GM18870 (cell line): ENCODE data around the gene EXD3.
"Not testable (repeated sequence)": the region's sequence is repeated elsewhere in the genome, so short reads cannot be mapped to it uniquely, and the experiment has no call there.

Experiments
- ATAC-seq: cut with Tn5 transposase; IDR thresholded peaks from one replicate; pipeline ENCODE4 v1.9.1; 2021; ENCODE audit warnings: moderate library complexity; ENCODE audit not compliant: unreplicated experiment

EXD3 gene

DNA sequence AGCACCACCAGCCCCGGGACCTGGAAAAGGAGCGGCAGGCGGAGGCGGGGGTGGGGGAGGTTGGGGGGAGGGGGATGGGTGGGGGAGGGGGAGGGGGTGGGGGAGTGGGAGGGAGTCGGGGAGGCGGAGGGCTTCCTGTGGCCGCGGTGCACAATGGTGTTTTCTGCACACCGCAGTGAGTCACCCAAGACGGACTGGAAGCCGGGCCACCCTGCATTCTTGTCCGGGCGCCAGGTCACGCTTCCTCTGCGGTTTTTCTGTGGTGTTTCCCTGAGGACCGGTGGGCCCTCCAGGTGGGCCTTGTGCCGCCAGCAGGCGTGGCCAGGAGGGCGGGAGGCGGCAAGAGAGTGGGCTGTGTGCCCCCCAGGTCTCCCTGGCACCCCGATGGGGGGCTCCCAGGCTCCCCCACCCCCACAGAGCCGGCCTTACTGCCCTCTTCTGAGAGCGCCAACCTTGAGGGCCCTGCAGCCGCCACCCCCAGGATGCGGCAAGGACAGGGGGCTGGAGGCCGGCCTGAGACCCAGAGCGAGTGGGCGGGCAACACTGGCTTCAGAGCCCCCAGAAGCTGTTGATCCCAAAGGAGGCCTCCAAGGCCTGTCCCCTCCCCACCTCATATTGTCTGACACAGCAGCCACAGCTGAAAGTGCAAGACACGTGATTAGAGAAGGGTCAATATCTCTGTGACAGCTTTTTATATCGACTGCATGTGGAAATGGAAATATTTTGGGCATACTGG lies 11.1 kb downstream of the EXD3 start:
- ATAC-seq = no peak

DNA sequence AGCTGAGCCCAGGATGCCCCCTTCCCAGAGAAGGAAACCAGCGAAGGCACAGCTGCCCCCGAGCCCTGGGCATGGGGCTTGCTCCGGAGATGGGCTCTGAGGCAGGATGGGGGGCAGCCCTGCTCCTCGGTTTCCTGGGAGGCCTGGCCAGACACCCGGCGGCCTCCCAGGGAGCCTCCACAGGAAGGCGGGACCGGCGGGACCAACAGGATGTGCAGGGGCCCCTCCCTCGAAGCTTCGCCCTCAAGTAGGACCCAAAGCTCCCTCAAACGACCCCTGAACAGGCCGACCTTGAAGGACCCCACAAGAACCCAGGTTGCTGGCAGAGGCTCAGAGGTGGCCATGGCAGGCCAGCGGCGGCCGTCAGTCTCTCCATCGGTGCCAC lies 11.7 kb downstream of the EXD3 start:
- no peak for ATAC-seq

DNA sequence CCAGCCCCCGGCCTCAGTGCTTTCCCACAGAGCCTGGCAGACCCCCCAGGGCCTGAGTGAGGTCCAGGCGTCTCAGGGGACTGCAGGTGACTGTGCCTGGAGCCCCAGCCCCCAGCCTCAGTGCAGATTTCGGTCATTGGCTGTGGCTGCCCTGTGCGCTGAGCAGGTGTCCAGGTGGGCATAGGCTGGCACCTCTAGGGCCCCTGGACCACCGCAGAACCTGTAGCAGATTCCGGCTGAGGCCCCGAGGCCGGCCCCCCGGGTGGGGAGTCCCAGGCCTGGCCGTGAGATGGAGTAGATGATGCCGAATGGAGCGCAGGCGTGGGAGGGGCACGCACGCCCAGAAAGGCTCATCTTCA lies 12.1 kb downstream of the EXD3 start:
- ATAC-seq = no peak

DNA sequence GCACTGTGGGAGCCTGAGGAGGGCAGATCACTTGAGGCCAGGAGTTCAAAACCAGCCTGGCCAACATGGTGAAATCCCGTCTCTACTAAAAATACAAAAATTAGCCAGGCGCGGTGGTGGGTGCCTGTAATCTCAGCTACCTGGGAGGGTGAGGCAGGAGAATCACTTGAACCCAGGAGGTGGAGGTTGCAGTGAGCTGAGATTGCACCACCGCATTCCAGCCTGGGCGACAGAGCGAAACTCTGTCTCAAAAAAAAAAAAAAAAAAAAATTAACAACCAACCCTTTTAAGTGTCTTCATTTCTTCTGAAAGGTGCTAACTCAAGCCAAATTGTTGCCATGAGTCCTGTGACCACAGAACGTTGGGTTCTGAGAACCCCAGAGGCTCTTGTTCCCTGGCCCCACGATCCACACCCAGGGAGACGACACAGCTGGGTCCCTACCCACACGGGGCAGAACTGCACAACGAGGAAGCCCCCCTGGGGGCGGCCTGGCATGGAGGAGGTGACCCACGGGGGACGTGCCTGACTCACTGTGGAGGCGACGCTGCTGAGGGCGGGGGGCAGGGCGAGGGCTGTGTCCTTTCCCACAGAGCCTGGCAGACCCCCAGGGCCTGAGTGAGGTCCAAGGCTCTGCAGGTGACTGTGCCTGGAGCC lies 12.6 kb downstream of the EXD3 start:
- ATAC-seq = not testable (repeated sequence)

DNA sequence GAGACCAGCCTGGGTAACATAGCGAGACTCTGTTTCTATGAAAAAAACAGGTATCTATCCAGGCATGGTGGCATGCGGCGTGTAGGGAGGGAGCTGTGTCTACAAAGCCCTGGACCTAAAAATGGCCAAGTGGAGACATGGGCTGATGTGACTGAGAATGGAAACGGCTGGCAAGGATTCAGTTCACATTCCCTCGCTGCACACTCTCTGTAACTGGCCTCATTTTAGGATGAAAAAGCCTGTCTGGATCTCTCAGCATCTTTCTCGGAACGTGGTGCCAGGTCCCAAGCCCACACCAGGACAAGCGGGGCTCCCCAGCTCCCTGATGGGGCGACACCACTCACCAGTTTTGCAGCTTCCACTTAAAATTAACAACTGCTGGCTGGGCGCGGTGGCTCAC lies 13.4 kb downstream of the EXD3 start:
- no peak for ATAC-seq

DNA sequence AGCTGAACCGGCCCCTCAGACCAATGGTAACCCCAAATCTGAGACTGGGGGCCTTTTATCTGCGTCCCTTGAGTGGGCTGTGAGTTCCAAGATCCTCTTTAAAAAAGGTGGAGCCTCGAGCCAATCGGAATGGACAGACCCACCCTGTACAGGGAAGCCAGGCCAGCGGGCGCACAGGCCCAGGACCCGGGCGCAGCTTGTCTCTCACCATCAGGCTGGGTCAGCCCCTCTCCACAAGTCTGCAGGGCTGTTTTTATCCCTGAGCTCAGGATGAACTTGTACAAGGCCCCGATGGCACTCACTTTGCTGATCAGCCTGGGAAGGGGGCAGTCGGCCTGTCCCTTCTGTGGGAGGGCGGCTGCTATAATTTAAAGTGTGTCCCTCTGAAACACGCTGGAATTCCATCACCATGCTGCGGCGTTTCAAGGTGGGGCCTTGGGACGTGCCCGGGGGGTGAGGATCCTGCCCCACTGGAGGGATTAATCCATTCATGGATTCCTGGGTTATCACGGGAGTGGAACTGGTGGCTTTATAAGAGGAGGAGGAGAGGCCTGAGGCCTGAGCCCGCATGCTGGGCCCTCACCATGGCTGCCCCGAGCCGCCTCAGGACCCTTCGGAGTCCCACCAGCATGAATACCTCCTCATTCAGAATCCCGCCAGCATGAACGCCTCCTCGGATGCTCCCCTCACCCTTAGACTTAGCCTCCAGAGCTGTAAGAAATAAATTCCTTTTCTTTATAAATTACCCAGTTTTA lies 14.1 kb downstream of the EXD3 start:
- ATAC-seq = no peak

DNA sequence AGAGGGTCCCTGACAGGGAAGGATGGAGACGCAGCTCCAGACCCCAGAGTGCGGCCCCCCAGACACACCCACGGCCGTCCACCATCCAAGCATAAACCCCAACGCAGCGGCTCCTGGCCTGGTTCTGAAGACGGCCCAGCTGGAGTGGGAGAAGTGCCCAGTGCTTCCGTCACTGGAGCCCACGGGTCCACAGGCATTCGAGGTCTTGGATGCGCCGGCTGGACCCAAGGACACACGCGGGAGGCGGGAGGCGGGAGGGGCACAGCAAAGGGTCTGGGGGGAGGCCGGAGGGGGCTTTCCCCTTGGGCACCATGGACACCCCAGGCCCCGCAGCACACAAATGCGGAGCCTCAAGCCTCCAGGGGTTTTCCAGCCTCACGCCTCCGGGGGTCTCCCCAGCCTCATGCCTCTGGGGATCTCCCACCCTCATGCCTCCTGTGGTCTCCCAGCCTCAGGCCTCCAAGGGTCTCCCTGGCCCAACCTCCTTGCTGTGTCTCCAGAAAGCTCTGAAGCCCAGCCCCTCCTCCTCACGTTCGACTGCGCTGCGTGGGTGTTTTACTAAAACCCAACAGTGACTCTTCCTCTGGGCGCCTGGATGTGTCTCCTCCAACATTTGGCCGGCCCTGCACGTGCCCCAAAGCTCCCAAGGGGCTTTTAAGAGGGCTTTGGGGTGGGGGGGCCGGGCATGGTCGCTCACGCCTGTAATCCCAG lies 15.2 kb downstream of the EXD3 start:
- ATAC-seq = no peak

DNA sequence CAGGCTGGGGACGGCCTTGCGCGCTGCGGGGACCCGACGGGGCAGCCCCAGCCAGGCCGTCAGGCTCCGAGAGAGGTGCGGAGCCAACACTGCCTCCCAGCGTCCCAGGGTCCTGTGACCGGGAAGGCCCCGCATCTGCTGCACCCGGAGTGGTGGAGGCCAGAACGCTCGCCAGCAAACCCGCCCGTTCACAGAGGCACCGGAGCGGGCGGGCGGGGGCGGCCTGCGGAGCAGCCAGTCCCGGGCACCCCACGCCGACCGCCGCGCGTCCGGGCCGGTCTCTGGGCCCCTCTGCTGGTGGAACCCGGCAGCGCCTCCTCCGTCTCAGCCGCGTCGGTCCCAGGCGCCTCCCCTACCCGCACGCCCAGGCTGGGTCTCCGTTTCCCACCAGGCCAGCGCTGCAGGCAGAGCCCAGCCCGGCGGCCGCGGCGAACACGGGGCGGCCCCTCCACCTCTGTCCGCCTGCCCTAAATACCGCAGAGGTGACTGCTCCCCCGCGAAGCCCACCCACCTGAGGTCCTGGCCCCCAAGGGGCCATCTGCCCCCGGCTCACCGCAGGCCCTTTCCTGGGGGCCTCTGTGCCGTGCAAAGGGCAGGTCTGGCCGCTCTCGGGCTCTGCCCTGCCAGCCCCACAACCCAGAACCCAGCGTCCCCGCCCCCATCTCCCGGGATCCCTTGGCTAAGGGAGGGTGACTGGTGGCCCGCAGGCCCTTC lies 15.9 kb downstream of the EXD3 start:
- ATAC-seq = no peak

DNA sequence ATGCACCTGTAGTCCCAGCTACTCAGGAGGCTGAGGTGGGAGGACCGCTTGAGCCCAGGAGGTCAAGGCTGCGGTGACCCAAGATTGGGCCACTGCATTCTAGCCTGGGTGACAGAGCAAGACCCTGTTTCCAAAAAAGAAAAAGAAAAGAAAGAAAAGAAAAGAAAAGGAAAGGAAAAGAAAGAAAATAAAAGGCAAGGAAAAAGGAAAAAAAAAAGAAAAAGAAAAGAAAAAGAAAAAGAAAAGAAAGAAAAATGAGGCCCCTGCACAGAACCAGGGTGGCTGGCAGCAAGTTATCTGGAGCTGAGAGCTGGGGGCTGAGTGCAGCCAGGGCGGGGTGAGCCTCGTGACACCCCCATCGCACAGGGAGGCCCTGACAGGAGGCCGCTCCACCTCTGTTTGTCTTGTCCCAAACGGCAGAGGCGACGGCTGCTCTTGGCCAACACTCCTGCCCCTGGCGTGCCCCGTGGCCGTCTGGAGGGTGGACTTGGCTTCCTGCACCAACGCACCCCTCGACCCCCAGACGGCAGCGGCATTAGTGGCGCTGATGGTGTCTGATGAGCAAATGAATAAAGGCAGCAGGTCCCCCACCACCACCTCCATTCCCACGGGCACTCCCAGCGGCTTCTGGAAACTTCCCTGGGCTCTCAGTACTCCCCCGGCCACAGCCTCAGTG lies 16.7 kb downstream of the EXD3 start:
- ATAC-seq = no peak

DNA sequence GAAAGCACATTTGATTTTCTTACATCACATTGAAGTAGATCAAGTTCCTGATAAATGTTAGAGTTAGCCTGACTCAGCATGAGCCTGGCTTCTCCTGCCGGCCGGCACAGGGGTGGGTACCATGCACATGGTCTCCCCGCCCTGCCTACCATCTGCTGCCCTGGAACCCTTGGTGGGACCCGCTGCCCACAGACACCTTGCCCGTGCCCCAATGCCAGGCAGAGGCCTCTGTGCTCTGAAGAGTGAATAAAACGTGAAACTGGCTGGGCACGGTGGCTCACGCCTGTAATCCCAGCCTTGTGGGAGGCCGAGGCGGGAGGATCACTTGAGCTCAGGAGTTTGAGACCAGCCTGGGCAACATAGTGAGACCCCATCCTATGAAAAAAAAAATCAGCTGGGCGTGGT lies 17.3 kb downstream of the EXD3 start:
- no peak for ATAC-seq

DNA sequence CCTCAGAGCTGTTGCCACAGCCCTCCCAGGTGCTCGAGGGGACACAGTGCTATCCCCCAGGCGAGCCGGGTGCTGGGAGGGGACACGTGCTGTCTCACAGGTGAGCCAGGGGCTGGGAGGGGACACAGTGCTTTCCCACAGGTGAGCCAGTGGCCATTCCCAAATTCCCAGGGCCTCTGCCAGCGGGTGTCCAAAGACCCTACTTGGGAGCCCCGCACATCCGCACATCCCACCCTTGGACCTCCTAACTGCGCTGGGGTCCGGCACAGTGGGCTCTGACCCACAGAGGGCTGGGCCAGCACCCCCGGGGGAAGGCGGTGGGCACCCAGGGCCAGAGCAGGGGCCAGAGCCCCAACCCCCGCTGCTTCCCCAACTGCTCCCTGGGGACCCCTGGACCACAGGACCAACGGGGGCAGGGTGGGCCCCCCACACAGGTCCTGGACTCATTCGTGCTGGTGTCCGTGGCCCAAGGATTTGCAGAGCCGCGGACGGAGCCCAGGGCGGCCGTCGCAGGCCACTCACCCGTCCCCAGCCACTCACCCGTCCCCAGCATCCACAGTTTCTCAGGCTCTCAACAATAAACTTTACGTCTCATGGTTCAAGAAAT lies 17.9 kb downstream of the EXD3 start:
- no peak for ATAC-seq

DNA sequence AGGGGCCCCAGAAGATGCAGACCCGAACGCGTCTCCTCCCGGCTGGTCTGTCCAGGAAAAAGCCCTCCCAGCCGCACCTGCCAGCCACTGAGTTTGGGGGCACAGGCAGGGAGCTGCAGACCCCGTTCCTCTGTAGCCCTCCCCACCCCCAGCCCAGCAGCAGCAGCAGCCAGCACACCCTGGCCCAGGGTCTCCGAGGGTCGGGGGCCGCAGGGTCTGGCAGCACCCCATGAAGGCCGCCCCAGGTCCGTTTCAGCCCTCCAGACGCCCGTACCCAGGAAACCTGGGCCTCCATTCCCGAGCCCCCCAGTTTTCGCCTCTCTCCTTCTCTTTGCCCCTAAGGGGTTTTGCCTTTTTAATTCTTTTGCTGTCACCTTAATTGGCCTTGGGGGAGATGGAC lies 19.7 kb downstream of the EXD3 start:
- ATAC-seq = no peak

DNA sequence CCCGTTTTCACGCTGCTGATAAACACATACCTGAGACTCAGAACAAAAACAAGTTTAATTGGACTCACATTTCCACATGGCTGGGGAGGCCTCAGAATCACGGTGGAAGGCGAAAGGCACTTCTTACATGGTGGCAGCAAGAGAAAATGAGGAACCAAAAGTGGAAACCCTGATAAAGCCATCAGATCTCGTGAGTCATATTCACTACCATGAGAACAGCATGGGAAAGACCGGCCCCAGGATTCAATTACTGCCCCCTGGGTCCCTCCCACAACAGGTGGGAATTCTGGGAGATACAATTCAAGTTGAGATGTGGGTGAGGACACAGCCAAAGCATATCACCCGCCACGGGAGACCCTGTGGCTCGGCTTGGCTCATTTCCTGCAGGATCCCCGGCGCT lies 20.2 kb downstream of the EXD3 start:
- no peak for ATAC-seq

DNA sequence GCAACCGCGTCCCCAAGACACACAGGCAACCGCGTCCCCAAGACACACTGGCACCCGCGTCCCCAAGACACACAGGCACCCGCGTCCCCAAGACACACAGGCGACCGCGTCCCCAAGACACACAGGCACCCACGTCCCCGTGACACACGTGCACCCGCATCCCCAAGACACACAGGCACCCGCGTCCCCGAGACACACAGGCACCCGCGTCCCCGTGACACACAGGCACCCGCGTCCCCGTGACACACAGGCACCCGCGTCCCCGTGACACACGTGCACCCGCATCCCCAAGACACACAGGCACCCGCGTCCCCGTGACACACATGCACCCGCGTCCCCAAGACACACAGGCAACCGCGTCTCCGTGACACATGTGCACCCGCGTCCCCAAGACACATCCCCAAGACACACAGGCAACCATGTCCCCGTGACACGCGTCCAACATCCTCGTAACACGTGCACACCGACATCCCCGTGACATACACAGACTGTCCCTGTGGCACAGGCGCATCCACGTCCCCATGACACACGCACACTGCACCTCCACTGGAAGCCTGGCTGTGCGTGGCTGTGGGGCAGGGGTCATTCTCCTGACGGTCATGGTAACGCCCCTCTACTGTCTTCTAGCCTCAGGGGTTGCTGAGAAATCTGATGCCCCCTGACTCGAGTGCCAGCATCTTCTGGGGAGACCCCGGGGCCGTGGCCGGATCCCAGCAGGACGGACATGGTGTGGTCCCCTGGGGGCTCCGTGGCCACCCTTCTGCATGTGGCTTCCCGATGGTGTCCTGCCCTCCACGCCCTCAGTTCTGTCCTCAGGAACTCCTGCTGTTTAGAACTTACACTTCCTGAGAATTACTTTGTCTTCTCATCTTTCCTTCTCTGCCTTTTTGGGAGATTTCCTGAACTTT lies 24.1 kb downstream of the EXD3 start:
- no peak for ATAC-seq

DNA sequence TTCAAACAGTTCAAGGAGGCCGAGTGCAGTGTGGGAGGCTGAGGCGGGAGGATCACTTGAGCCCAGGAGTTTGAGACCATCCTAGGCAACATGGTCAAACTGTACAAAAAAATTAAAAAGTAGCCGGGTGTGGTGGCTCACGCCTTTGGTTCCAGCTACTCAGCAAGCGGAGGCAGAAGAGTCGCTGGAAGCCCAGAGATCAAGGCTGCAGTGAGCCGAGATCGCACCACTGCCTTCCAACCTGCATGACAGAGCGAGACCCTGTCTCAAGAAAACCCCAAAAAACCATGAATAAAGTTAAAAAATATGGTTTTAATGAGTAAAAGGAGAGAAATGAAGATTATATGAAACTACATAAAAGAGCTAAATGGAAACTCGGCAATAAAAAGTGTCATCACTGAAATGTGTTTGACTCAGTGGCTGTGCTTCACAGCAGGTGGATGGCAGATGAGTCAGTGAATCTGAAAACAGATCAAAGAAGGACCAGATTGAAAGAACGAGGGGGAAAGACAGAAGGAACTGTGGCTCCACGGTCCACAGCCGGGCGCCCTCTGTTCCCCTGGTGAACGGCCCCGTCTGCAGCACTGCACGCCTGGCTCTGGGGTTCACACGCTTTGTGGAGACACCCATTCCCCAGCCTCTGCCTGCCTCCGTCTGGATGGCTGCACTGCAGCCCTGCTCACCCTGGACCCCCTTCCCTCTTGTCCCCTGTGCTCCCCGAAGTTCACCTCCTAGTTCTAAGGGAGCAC lies 25.1 kb downstream of the EXD3 start:
- no peak for ATAC-seq

DNA sequence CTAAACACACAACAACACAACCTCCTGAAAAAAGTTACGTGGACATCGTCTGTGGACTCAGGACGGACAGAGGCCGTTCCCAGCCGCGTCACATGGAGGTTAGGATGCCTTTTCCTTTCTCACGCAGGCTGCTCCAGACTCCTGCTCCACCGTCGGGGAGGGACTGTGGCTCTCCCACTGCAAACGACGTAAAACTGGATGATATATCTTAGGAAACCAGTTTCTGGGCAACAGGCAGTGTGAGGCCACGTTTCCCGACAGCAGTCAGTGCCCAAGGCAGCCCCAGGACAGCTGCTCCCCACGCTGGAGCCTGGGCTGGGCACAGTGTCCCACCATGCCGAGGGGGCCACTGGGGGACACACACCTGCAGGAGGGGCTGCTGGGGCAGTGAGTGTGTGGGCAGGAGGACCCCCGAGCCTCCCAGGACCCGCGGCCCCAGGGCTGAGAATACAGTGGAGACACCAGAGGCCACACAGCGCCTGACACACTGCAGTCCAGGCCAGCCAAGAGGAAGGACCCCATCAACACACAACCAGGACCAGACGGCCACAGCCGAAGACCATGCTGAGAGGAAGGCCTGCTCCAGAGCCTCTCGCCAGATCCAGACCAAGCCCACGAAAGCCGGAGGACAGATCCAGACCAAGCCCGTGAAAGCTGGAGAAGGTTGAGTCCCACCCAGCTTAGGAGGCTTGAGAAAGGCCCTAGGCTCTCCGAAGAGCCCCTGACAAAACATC lies 26.2 kb downstream of the EXD3 start:
- no peak for ATAC-seq

DNA sequence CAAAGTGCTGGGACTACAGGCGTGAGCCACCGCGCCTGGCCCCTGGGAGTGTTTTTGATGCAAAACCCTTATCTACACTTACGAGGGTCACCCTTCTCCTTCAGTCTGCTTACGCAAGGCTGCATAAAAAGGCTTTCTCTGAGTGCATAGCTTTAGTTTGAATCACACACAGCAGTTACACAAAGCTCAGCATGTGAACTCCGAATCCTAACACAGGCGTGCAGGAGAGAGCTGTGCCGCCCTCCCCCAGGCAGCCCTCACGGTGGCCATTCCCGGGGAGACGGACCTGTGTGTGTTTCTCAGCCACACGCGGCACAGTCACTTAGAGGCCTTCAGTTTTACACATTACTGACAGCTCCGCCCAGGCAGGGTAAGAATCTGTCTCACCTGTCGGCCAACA lies 26.7 kb downstream of the EXD3 start:
- ATAC-seq = no peak

DNA sequence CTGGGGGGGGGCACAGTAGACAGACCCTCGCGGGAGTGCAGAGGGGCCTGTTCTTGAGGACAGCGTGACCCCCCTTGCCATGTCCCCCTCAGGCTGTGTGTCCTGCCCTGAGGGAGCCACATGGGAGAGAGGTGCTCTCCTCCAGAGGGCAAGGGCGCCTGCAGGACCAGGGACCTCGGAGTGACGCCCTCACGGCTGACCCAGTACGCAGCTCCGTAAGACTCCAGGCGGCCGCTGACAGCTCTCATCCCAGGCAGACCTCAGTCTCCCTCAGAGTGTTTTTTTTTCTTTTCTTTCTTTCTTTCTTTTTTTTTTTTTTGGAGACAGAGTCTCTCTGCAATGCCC lies 27.3 kb downstream of the EXD3 start:
- no peak for ATAC-seq
